Activated T-cell treated with anti-CD3 and anti-CD28 coated beads, Interleukin-2, amount 50 U/mL, for 48 hours (primary cell): ENCODE measurements around the gene DOCK6.

Experiments
- DNase-seq, 2 experiments: peaks; one replicate each; pipeline ENCODE4 v3.0.0-alpha.2; 2020

The DOCK6 gene

GRCh38 chr19:11244846-11245589, 17.3 kb downstream of the DOCK6 start:
- no peak for DNase-seq

- DNase-seq, result peak in 1 of 2 experiments; percentile 25
Observed at GRCh38 chr19:11243798-11244169, 18.5 kb downstream of the DOCK6 start.

GRCh38 chr19:11242864-11243797, 19.2 kb downstream of the DOCK6 start:
- peak; percentile 95 to 96 for DNase-seq

- no peak for DNase-seq
Observed at GRCh38 chr19:11242025-11242424, 20.3 kb downstream of the DOCK6 start.

GRCh38 chr19:11240008-11240444, 22.3 kb downstream of the DOCK6 start:
- no peak for DNase-seq

- no peak for DNase-seq
Observed at GRCh38 chr19:11239377-11240000, 22.8 kb downstream of the DOCK6 start, which contains the start of gene ANGPTL8. Gene ANGPTL8 (plus strand): TSS chr19:11239619. CDS start chr19:11239638, 19 bp downstream.

GRCh38 chr19:11238781-11239376, 23.4 kb downstream of the DOCK6 start:
- DNase-seq, result no peak

- no peak for DNase-seq
Observed at GRCh38 chr19:11238041-11238440, 24.3 kb downstream of the DOCK6 start.

- no peak for DNase-seq
Observed at GRCh38 chr19:11237321-11237720, 25.0 kb downstream of the DOCK6 start.

- no peak for DNase-seq
Observed at GRCh38 chr19:11236324-11237301, 25.7 kb downstream of the DOCK6 start.

GRCh38 chr19:11234486-11235075, 27.7 kb downstream of the DOCK6 start:
- no peak for DNase-seq

GRCh38 chr19:11233073-11233472, 29.3 kb downstream of the DOCK6 start:
- no peak for DNase-seq

GRCh38 chr19:11232555-11232954, 29.8 kb downstream of the DOCK6 start:
- no peak for DNase-seq

- no peak for DNase-seq
Observed at GRCh38 chr19:11230621-11231386, 31.5 kb downstream of the DOCK6 start.

GRCh38 chr19:11227195-11227886, 35.0 kb downstream of the DOCK6 start:
- peak; percentile 40 to 41 for DNase-seq

GRCh38 chr19:11226716-11227166, 35.6 kb downstream of the DOCK6 start:
- no peak for DNase-seq

- DNase-seq, result no peak
Observed at GRCh38 chr19:11225815-11226214, 36.5 kb downstream of the DOCK6 start.

- no peak for DNase-seq
Observed at GRCh38 chr19:11225172-11225571, 37.2 kb downstream of the DOCK6 start.

GRCh38 chr19:11224429-11224828, 37.9 kb downstream of the DOCK6 start:
- DNase-seq, result no peak

- DNase-seq, result no peak
Observed at GRCh38 chr19:11223200-11223599, 39.1 kb downstream of the DOCK6 start.
